ENCODE data around the gene IFT27.

The IFT27 gene

DNA sequence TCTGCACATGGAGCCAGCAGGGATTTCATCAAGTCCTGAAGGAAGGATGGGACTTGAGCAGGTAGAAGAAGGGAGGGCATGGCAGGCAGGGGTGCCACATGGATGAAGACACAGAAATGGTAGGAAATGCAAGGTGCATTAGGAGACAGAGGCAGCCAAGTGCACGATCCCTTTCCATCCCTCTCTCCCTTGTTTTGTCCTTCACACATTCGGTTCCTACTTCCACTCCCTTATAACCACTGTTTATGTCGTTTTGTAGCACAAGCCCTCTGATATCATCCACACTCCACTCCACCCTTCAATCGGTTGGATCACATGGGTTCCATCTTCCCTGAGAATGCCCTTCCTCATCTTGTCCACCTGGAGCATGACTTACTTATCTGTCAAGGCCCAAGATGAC lies 35.2 kb downstream of the IFT27 start:
- TF ChIP-seq, protein P1, sequence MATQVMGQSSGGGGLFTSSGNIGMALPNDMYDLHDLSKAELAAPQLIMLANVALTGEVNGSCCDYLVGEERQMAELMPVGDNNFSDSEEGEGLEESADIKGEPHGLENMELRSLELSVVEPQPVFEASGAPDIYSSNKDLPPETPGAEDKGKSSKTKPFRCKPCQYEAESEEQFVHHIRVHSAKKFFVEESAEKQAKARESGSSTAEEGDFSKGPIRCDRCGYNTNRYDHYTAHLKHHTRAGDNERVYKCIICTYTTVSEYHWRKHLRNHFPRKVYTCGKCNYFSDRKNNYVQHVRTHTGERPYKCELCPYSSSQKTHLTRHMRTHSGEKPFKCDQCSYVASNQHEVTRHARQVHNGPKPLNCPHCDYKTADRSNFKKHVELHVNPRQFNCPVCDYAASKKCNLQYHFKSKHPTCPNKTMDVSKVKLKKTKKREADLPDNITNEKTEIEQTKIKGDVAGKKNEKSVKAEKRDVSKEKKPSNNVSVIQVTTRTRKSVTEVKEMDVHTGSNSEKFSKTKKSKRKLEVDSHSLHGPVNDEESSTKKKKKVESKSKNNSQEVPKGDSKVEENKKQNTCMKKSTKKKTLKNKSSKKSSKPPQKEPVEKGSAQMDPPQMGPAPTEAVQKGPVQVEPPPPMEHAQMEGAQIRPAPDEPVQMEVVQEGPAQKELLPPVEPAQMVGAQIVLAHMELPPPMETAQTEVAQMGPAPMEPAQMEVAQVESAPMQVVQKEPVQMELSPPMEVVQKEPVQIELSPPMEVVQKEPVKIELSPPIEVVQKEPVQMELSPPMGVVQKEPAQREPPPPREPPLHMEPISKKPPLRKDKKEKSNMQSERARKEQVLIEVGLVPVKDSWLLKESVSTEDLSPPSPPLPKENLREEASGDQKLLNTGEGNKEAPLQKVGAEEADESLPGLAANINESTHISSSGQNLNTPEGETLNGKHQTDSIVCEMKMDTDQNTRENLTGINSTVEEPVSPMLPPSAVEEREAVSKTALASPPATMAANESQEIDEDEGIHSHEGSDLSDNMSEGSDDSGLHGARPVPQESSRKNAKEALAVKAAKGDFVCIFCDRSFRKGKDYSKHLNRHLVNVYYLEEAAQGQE (IDR thresholded peaks at IDR 0.05; ENCODE audit: insufficient read depth in 1 of 2, low read depth in 2 of 2, low read length in 2 of 2), result no peak
- TF ChIP-seq POLR2AphosphoS5 (IDR thresholded peaks at IDR 0.05; ENCODE audit: low read depth, low read length), result no peak
- TF ChIP-seq FOXP2 (optimal IDR thresholded peaks at IDR 0.05; ENCODE audit: borderline replicate concordance, extremely low read depth, extremely low read length, insufficient read depth), result no peak
- TF ChIP-seq SIN3A (IDR thresholded peaks at IDR 0.05; ENCODE audit: borderline replicate concordance, insufficient read depth, low read length), result no peak
- no peak for TF ChIP-seq TAF1 (IDR thresholded peaks at IDR 0.05; ENCODE audit: borderline replicate concordance, insufficient read depth, low read length)

DNA sequence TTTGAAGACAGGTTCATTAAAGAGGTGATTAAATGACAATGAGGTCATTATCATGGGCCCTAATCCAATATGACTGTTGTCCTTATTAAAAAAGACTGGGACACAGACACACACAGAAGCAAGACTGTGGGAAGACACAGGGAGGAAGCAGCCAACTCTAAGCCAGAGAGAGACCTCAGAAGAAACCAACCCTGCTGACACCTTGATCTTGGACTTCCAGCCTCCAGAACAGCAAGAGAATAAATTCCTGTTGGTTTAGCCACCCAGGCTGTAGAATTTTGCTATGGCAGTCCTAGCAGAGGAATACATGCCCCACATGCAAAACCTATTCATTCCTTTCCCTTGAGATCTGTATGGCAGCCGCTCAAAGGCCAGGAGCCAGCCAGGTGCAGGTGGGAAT lies 36.7 kb downstream of the IFT27 start:
- TF ChIP-seq POLR2AphosphoS5 (IDR thresholded peaks at IDR 0.05; ENCODE audit: low read depth, low read length), result no peak
- TF ChIP-seq SIN3A (IDR thresholded peaks at IDR 0.05; ENCODE audit: borderline replicate concordance, insufficient read depth, low read length), result no peak
- TF ChIP-seq, protein P1 (IDR thresholded peaks at IDR 0.05; ENCODE audit: insufficient read depth in 1 of 2, low read depth in 2 of 2, low read length in 2 of 2), result no peak
- no peak for TF ChIP-seq FOXP2 (optimal IDR thresholded peaks at IDR 0.05; ENCODE audit: borderline replicate concordance, extremely low read depth, extremely low read length, insufficient read depth)
- no peak for TF ChIP-seq TAF1 (IDR thresholded peaks at IDR 0.05; ENCODE audit: borderline replicate concordance, insufficient read depth, low read length)

DNA sequence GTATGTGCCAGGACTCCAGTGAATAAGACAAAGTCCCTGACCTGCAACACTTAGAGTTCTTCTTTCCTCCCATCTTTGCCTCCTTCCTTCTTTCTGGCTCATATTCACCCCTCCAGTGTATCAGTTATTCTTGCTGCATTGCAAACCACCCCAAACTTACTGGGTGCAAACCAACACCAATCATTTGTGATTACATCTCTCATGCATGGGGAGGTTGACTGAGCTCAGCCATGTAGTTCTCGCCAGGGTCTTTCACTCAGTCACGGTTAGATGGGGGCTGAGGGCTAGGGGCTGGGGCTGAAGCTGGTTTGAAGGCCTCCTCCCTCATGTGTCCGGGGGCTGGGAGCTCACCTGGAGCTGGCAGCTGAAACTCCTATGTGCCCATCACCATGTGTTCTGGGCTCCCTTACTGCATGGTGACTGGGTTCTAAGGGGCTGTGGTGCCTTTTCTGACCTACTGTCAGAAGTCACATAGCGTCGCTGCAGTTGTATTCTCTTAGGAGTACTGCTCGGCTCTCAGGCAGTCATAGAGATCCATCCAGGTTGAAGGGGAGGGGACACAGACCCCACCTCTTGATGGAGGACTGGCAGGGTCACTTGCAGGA lies 37.4 kb downstream of the IFT27 start:
- TF ChIP-seq, protein P1 (IDR thresholded peaks at IDR 0.05; ENCODE audit: insufficient read depth in 1 of 2, low read depth in 2 of 2, low read length in 2 of 2), result no peak
- TF ChIP-seq TAF1 (IDR thresholded peaks at IDR 0.05; ENCODE audit: borderline replicate concordance, insufficient read depth, low read length) (no peak), FOXP2 (optimal IDR thresholded peaks at IDR 0.05; ENCODE audit: borderline replicate concordance, extremely low read depth, extremely low read length, insufficient read depth) (no peak), SIN3A (IDR thresholded peaks at IDR 0.05; ENCODE audit: borderline replicate concordance, insufficient read depth, low read length) (no peak), POLR2AphosphoS5 (IDR thresholded peaks at IDR 0.05; ENCODE audit: low read depth, low read length) (no peak)

DNA sequence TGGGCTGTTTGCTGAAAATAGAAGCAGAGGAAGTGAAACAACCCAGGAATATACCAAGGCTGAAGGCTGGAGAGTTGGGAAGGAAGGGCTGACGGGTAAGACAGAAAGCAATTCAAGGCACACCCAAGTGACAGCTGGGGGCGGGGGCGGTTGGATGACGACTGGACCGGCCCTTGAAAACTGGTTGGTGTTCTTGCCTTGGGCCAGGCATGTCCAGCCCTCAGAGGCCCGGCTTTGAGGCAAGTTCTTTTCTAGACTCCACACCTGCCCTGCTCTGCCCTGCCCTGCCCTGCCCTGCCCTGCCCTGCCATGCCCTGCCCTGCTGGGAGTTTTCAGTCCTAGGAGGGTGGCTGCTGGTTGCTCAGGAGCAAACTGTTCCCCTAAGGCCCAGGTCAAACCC lies 38.1 kb downstream of the IFT27 start:
- TF ChIP-seq, protein P1 (IDR thresholded peaks at IDR 0.05; ENCODE audit: insufficient read depth in 1 of 2, low read depth in 2 of 2, low read length in 2 of 2), result no peak
- no peak for TF ChIP-seq FOXP2 (optimal IDR thresholded peaks at IDR 0.05; ENCODE audit: borderline replicate concordance, extremely low read depth, extremely low read length, insufficient read depth)
- no peak for TF ChIP-seq POLR2AphosphoS5 (IDR thresholded peaks at IDR 0.05; ENCODE audit: low read depth, low read length)
- TF ChIP-seq TAF1 (IDR thresholded peaks at IDR 0.05; ENCODE audit: borderline replicate concordance, insufficient read depth, low read length), result no peak
